Measurements from ENCODE around the gene METAP1. TPM values are rescaled to one million over a fixed set of nuclear protein-coding genes. Genes with fewer than 3 reads are reported as not detected.
A peak's percentile ranks its signal among the peaks of the same experiment; 100 is the strongest.

Gene METAP1
- total and polyA plus RNA-seq, 2 donors (not counting 1 experiment from before 2014, with no cell fraction given), result 20.4 to 40.0 TPM

- no peak overlapping the region for H3K9ac ChIP-seq (ENCODE audit: low read length)
- no peak overlapping the region for H3K4me3 ChIP-seq (ENCODE audit: control extremely low read depth in 1 of 5, extremely low read depth in 1 of 5, insufficient read depth in 1 of 5, low read depth in 2 of 5, low read length in 4 of 5)
- peak overlapping the region; percentile 15 for H3K27ac Mint-ChIP-seq
- H3K27me3 ChIP-seq (replicated peaks in 1 of 4; ENCODE audit: control extremely low read depth in 1 of 4, control insufficient read depth in 3 of 4, insufficient read depth in 4 of 4, low read length in 3 of 4), result no peaks in the 10 kb centered on the region
- H3K27me3 Mint-ChIP-seq, result no peaks in the 10 kb centered on the region
- no peak overlapping the region for H3K27ac ChIP-seq (ENCODE audit: low read length in 2 of 2)
- H4K20me1 ChIP-seq (ENCODE audit: control insufficient read depth, insufficient read depth, low read length, poor library complexity, severe bottlenecking), result peaks cover 29% of the 10 kb centered on the region
- peaks cover 11 to 15% of the 10 kb centered on the region in 2 donors for H3K4me1 ChIP-seq (ENCODE audit: control insufficient read depth in 2 of 2, insufficient read depth in 2 of 2, low read length in 2 of 2)
- no peak overlapping the region for H3K4me2 ChIP-seq (replicated peaks; ENCODE audit: low read depth, low read length, poor library complexity, severe bottlenecking)
- H3K4me1 Mint-ChIP-seq, result peaks cover 46% of the 10 kb centered on the region
- TF ChIP-seq EZH2 (IDR thresholded peaks at IDR 0.05; ENCODE audit: borderline replicate concordance, insufficient read depth, low read depth, low read length, poor library complexity, severe bottlenecking), result no peak
- no peak for TF ChIP-seq CTCF (IDR thresholded peaks at IDR 0.05)
- no peak overlapping the region for H3K4me3 Mint-ChIP-seq
- WGBS (ENCODE audit: insufficient coverage), result 100% methylated on average over 6 of the region's 7 CpGs
- intact Hi-C loops (cut with micrococcal nuclease), result loop anchor here (5.0 kb wide), 4 partner anchors 39 to 949 kb away; partner anchors contain the start of genes DAPP1 and DNAJB14
- ChIA-PET CTCF (interaction anchor here (0.7 to 7.6 kb wide), 3 partner anchors 57 to 850 kb away, joined by 3 to 173 read pairs (median 4); no protein-coding TSS in a partner anchor), POLR2A (no interaction called here)
- DNase-seq (no peak), ATAC-seq (ENCODE audit: low read depth) (no peak)
- peaks cover 79% of the 10 kb centered on the region for H3K79me2 ChIP-seq (ENCODE audit: control insufficient read depth, insufficient read depth, low read length)
- H3K9me3 Mint-ChIP-seq (ENCODE audit: insufficient read depth), result no peaks in the 10 kb centered on the region
- no peaks in the 10 kb centered on the region for H3K36me3 ChIP-seq (replicated peaks in 1 of 2; ENCODE audit: control extremely low read depth in 1 of 2, control insufficient read depth in 1 of 2, extremely low read depth in 1 of 2, insufficient read depth in 2 of 2, low read length in 1 of 2)
- H2AFZ ChIP-seq (ENCODE audit: insufficient read depth, low read depth, low read length, poor library complexity, severe bottlenecking), result no peak overlapping the region
- no peaks in the 10 kb centered on the region for H3K9me3 ChIP-seq (ENCODE audit: control extremely low read depth in 1 of 3, control insufficient read depth in 2 of 3, insufficient read depth in 1 of 3, low read length in 2 of 3)
These were observed 3.0 kb downstream of the METAP1 start for GRCh38 chr4:98998551-98998950.

- H3K79me2 ChIP-seq (ENCODE audit: control insufficient read depth, insufficient read depth, low read length), result peaks cover 99% of the 10 kb centered on the region
- ATAC-seq (ENCODE audit: low read depth) (no peak), DNase-seq (no peak)
- no peaks in the 10 kb centered on the region for H3K9me3 Mint-ChIP-seq (ENCODE audit: insufficient read depth)
- POLR2A ChIA-PET, result no interaction called here
- no peaks in the 10 kb centered on the region for H3K4me1 ChIP-seq (ENCODE audit: control insufficient read depth in 2 of 2, insufficient read depth in 2 of 2, low read length in 2 of 2)
- no peak overlapping the region for H3K4me3 ChIP-seq (ENCODE audit: control extremely low read depth in 1 of 5, extremely low read depth in 1 of 5, insufficient read depth in 1 of 5, low read depth in 2 of 5, low read length in 4 of 5)
- H4K20me1 ChIP-seq (ENCODE audit: control insufficient read depth, insufficient read depth, low read length, poor library complexity, severe bottlenecking), result peaks cover 45% of the 10 kb centered on the region
- H3K27ac ChIP-seq (ENCODE audit: low read length in 2 of 2), result no peak overlapping the region
- no peaks in the 10 kb centered on the region for H3K36me3 ChIP-seq (replicated peaks in 1 of 2; ENCODE audit: control extremely low read depth in 1 of 2, control insufficient read depth in 1 of 2, extremely low read depth in 1 of 2, insufficient read depth in 2 of 2, low read length in 1 of 2)
- no peaks in the 10 kb centered on the region for H3K27me3 Mint-ChIP-seq
- H3K27ac Mint-ChIP-seq, result no peak overlapping the region
- H3K9me3 ChIP-seq (ENCODE audit: control extremely low read depth in 1 of 3, control insufficient read depth in 2 of 3, insufficient read depth in 1 of 3, low read length in 2 of 3), result no peaks in the 10 kb centered on the region
- no peak overlapping the region for H3K9ac ChIP-seq (ENCODE audit: low read length)
- H3K4me1 Mint-ChIP-seq, result peaks cover 44% of the 10 kb centered on the region
- intact Hi-C loops (cut with micrococcal nuclease), result no loop called here
- WGBS (ENCODE audit: insufficient coverage), result no CpG with 5 or more reads among the region's 3 CpGs
- no peaks in the 10 kb centered on the region for H3K27me3 ChIP-seq (replicated peaks in 1 of 4; ENCODE audit: control extremely low read depth in 1 of 4, control insufficient read depth in 3 of 4, insufficient read depth in 4 of 4, low read length in 3 of 4)
- no peak overlapping the region for H2AFZ ChIP-seq (ENCODE audit: insufficient read depth, low read depth, low read length, poor library complexity, severe bottlenecking)
- H3K4me2 ChIP-seq (replicated peaks; ENCODE audit: low read depth, low read length, poor library complexity, severe bottlenecking), result no peak overlapping the region
- H3K4me3 Mint-ChIP-seq, result no peak overlapping the region
- TF ChIP-seq CTCF (IDR thresholded peaks at IDR 0.05) (no peak), EZH2 (IDR thresholded peaks at IDR 0.05; ENCODE audit: borderline replicate concordance, insufficient read depth, low read depth, low read length, poor library complexity, severe bottlenecking) (no peak)
- CTCF ChIA-PET, result interaction anchor here (1.3 kb wide), 1 partner anchor 54 kb away, joined by 3 read pairs; no protein-coding TSS in a partner anchor
These were observed 6.8 kb downstream of the METAP1 start for GRCh38 chr4:99002279-99002678.

All from B cell (primary cell).